Upper lobe of right lung (tissue), 1 donor: ENCODE results near the gene FUS. TPM values are rescaled to one million over a fixed set of nuclear protein-coding genes. Genes with fewer than 3 reads are reported as not detected.
A peak's percentile ranks its signal among the peaks of the same experiment; 100 is the strongest.

Source experiments
- ATAC-seq: fragments of 200-7000 bp; cut with Tn5 transposase; one replicate; pipeline ENCODE4 v1.9.1; 2020; ENCODE audit warnings: mild to moderate bottlenecking, moderate library complexity
- DNase-seq: peaks from one replicate; pipeline ENCODE4 v3.0.0-alpha.2; 2020
- H3K27ac ChIP-seq: fragments of 200-600 bp; one replicate; pipeline ENCODE4 v1.8.0; 2022
- H3K27me3 ChIP-seq: fragments of 200-600 bp; one replicate; pipeline ENCODE4 v1.8.0; 2022; ENCODE audit warnings: mild to moderate bottlenecking
- H3K36me3 ChIP-seq: fragments of 200-600 bp; one replicate; pipeline ENCODE4 v1.8.0; 2022
- H3K4me1 ChIP-seq: fragments of 200-600 bp; one replicate; pipeline ENCODE4 v1.8.0; 2022
- H3K4me3 ChIP-seq: fragments of 200-600 bp; one replicate; pipeline ENCODE4 v1.8.0; 2022; ENCODE audit warnings: mild to moderate bottlenecking
- H3K9me3 ChIP-seq: fragments of 200-600 bp; one replicate; pipeline ENCODE4 v1.8.0; 2022
- intact Hi-C: fragments of 100-400 bp; cut with DNase I; formaldehyde crosslinking; loops from one replicate; pipeline ENCODE4 v1.11.0; 2022
- total RNA-seq: library from RNA; stranded (reverse); fragmentation: NEBNext Ultra II Directional; extraction: Animal tissue kit (Norgen Biotek cat#: 25700); gene quantifications from one replicate; pipeline ENCODE4 v1.2.1, GENCODE V29; 2021
- TF ChIP-seq, protein P1 (sequence below): fragments of 200-600 bp; IDR thresholded peaks from one replicate; pipeline ENCODE4 v1.8.0; 2022; ENCODE audit warnings: antibody characterized with exemption
- donor health status: DM: no; HTN: yes; CAD: no; lungs with severe emphysema.

The FUS gene
- total RNA-seq, 1 donor from 2014 or later, result 175 TPM

DNA sequence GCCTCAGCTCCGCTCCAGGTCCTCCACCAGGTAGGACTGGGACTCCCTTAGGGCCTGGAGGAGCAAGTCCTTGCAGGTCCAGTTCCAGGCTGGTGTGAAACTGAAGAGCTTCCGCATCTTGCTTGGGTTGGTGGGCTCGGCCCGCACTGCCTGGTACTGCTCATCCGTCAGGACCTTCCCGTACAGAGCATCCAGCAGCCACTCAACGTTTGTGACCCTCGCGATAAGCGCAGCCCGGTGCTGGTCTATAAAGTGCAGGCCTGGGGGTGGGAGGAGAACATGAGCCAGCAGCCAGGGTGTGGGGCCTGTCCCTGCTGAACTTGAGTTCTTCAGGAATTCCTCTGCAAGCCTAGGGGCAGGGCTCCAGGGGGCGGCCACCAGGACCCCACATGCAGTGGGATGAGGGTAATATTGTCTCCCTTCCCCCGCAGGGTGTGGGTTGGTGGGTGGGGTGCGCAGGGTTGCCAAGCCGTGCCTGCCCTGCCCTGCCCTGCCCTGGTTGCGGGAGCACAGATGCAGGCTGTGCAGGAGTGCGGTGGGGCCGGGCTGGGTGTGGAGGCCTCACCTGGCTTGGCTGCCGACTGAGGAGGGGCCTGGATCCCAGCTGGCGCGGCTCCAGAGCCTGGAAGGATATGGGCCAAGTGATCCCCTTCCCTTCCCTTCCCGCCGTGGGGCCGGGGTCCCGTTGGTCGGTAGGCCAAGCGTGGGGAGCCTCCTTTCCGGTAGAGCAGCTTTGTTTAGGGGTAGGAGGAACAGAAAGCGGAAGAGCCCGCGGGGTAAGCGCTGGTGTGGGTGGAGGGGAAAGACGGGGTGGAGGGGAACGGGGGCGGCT, 21.9 kb downstream of the FUS start:
- TF ChIP-seq, protein P1, sequence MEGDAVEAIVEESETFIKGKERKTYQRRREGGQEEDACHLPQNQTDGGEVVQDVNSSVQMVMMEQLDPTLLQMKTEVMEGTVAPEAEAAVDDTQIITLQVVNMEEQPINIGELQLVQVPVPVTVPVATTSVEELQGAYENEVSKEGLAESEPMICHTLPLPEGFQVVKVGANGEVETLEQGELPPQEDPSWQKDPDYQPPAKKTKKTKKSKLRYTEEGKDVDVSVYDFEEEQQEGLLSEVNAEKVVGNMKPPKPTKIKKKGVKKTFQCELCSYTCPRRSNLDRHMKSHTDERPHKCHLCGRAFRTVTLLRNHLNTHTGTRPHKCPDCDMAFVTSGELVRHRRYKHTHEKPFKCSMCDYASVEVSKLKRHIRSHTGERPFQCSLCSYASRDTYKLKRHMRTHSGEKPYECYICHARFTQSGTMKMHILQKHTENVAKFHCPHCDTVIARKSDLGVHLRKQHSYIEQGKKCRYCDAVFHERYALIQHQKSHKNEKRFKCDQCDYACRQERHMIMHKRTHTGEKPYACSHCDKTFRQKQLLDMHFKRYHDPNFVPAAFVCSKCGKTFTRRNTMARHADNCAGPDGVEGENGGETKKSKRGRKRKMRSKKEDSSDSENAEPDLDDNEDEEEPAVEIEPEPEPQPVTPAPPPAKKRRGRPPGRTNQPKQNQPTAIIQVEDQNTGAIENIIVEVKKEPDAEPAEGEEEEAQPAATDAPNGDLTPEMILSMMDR, result no peak
- peak; percentile 84 for ATAC-seq
- peak overlapping the region; percentile 88 for H3K4me3 ChIP-seq
- peaks cover 10% of the 10 kb centered on the region for H3K36me3 ChIP-seq
- no peaks in the 10 kb centered on the region for H3K27me3 ChIP-seq
- intact Hi-C loops, result loop anchor here (10.0 kb wide), 1 partner anchor 53 kb away; the partner anchor contains the start of gene ITGAM
- peak; percentile 66 for DNase-seq
- peak overlapping the region; percentile 68 for H3K27ac ChIP-seq
- no peaks in the 10 kb centered on the region for H3K9me3 ChIP-seq
- H3K4me1 ChIP-seq, result peaks cover 11% of the 10 kb centered on the region

DNA sequence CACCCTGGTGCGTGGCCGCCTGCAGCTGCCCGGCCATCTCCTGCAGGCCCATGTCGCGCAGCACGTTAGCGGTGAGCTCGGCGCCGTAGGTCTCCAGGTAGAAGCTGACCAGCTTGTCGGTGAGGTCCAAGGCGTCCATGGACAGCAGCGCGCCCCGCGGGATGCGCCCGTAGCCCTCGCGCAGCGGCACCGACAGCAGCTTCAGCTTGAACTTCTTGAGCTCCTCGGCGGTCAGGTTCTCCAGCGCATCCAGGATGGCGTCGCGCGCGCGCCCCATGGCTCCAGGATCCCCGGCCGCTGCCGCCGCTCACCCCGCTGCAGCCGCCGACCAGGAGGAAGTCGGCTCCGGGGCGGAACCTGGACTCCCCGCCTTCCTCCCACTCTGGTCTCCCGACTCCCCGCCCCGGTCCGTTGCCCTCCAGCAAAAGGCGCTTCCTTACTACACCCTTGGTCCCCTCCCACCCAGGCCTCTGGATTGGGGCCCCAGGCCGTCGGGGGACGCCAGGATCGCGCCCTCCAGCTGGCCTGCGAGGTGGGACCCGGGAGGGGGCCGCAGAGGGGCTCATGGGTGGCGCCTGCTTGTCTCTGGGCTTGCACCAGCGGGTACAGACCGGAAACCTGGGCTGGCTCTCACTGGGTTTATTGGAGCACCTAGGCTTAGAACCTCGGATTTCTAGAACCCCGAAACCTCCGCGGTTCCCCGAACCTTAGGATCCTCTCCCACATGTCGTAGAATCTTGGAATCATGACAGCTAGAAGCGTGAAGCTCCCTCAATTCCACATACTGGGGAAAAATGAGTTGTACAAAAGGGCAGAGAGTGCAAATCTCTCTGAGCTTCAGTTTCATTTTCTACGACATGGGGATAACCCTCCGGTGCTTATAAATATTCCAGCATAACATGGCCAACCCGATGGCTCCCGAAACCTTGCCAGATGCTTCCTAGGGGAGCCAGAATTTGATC, 22.8 kb downstream of the FUS start, which contains the start of gene PYCARD:
Gene PYCARD, minus strand, starts transcription at position 347 of the 962 bp plus-strand sequence. Its CDS starts 70 bp downstream, at position 277.
- Histone ChIP-seq H3K27me3 (no peaks in the 10 kb centered on the region), H3K36me3 (peaks cover under 1% of the 10 kb centered on the region), H3K4me3 (peak within 1 kb of the TSS; percentile 88), H3K9me3 (no peaks in the 10 kb centered on the region), H3K27ac (peak within 1 kb of the TSS; percentile 68), H3K4me1 (peaks cover 11% of the 10 kb centered on the region)
- intact Hi-C loops, result loop anchor here (10.0 kb wide), 1 partner anchor 52 kb away; the partner anchor contains the start of gene ITGAM
- ATAC-seq (peak; percentile 88), DNase-seq (peak; percentile 90)
- TF ChIP-seq, protein P1, result no peak

DNA sequence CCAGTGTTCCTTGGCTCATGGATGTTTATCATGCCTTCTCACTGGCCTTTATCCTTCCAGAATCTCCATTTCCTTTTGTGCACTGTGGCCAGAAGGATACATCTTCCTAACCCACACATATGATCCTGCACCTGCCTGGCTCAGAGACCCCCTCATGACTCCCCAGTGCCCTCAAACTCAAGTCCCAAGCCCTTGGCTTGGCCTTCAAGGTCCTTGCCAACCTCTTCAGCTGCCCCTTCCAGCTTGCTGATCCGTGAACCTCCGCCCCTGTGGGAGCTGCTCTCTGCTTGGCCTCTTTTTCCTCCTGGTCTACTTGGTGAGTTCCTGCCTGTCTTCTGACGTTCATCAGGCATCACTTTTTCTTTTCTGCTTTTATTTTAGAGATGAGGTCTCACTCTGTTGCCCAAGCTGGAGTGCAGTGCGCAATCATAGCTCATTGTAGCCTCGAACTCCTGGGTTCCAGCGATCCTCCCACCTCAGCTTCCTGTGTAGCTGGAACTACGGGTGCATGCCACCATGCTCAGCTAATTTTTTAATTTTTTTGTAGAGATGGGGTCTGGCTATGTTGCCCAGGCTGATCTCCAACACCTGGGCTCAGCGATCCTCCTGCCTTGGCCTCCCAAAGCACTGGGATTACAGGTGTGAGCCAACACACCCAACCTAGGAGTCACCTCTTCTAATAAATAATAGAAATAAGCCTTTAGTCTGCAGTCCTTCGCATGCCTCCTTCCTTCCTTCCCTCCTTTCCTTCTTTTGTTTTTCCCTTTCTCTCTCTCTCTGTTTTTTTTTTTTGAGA, 25.1 kb downstream of the FUS start:
- Histone ChIP-seq H3K27ac (no peak overlapping the region), H3K27me3 (no peaks in the 10 kb centered on the region), H3K36me3 (no peaks in the 10 kb centered on the region), H3K9me3 (no peaks in the 10 kb centered on the region), H3K4me3 (no peak overlapping the region), H3K4me1 (peaks cover 11% of the 10 kb centered on the region)
- intact Hi-C loops, result loop anchor here (10.0 kb wide), 1 partner anchor 50 kb away; the partner anchor contains the start of gene ITGAM
- TF ChIP-seq, protein P1, result no peak
- ATAC-seq, result no peak
- no peak for DNase-seq

DNA sequence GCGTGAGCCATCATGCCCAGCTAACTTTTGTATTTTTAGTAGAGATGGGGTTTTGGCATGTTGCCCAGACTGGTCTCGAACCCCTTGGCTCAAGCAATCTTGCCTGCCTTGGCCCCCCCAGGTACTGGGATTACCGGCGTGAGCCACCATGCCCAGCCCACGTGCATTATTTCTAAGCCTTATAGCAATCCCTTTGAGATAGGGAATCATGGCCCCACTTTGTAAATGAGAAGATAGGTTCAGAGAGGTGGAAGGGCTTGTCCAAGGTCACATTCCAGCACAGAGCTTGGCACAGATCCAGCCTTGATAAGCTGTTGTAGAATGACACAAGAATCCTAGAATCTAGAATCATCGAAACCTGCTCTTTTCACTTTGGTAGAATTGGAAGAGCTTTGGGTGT, 26.8 kb downstream of the FUS start:
- no peaks in the 10 kb centered on the region for H3K27me3 ChIP-seq
- DNase-seq (no peak), ATAC-seq (no peak)
- peaks cover 1% of the 10 kb centered on the region for H3K4me1 ChIP-seq
- H3K27ac ChIP-seq, result no peak overlapping the region
- intact Hi-C loops, result loop anchor here (10.0 kb wide), 1 partner anchor 48 kb away; the partner anchor contains the start of gene ITGAM
- no peaks in the 10 kb centered on the region for H3K9me3 ChIP-seq
- TF ChIP-seq, protein P1, result no peak
- no peaks in the 10 kb centered on the region for H3K36me3 ChIP-seq
- H3K4me3 ChIP-seq, result no peak overlapping the region

DNA sequence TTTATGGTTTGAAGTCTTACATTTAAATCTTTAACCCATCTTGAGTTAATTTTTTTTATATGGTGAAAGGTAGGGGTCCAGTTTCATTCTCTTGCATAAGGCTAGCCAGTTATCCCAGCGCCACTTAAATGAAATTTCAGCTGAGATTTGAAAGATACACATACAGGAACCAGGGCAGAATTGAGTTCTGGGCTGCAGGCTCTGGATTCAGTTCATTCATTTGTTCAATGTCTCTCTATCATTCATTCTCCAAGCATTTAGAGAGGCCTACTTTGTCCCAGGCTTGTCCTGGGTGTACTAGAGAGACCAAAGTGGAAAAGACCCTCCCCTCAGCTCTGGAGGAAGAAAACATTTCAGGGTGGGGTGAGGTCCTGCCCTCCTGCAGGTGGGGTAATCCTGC, 33.4 kb downstream of the FUS start:
- Histone ChIP-seq H3K27me3 (peaks cover 38% of the 10 kb centered on the region), H3K27ac (no peak overlapping the region), H3K9me3 (no peaks in the 10 kb centered on the region), H3K36me3 (no peaks in the 10 kb centered on the region), H3K4me3 (no peak overlapping the region), H3K4me1 (peaks cover 24% of the 10 kb centered on the region)
- TF ChIP-seq, protein P1, result no peak
- intact Hi-C loops, result no loop called here
- ATAC-seq, result no peak
- DNase-seq, result no peak
